Stimulated activated CD4-positive, alpha-beta T cell treated with anti-CD3 and anti-CD28 coated beads, Interleukin-12 subunit alpha, Interleukin-12 subunit beta, amount 100 ng/mL, for 24 hours (primary cell): Measurements from ENCODE around the gene SUGCT.
"Not testable (repeated sequence)": the region's sequence is repeated elsewhere in the genome, so short reads cannot be mapped to it uniquely, and the experiment has no call there.

Source experiments
- DNase-seq, 2 experiments: peaks; one replicate each; pipeline ENCODE4 v3.0.0-alpha.2; 2020; ENCODE audit warnings: low read depth in 2 of 2

The SUGCT gene

GRCh38 chr7:40138973-40139372 is 4.2 kb downstream of the SUGCT start:
- no peak for DNase-seq

GRCh38 chr7:40139891-40140290 is 5.1 kb downstream of the SUGCT start:
- DNase-seq = not testable (repeated sequence)

GRCh38 chr7:40141916-40142315 is 7.1 kb downstream of the SUGCT start:
- not testable (repeated sequence) for DNase-seq

GRCh38 chr7:40145596-40146130 is 10.9 kb downstream of the SUGCT start:
- not testable (repeated sequence) for DNase-seq

- no peak for DNase-seq
Observed at GRCh38 chr7:40147371-40148246, 12.8 kb downstream of the SUGCT start.

- not testable (repeated sequence) for DNase-seq
Observed at GRCh38 chr7:40148247-40148580, 13.4 kb downstream of the SUGCT start.

GRCh38 chr7:40148671-40149070 is 13.9 kb downstream of the SUGCT start:
- no peak for DNase-seq

GRCh38 chr7:40151504-40151903 is 16.7 kb downstream of the SUGCT start:
- DNase-seq = no peak

GRCh38 chr7:40156988-40157387 is 22.2 kb downstream of the SUGCT start:
- no peak for DNase-seq

GRCh38 chr7:40162516-40162915 is 27.7 kb downstream of the SUGCT start:
- no peak for DNase-seq

- DNase-seq = no peak
Observed at GRCh38 chr7:40165216-40165615, 30.4 kb downstream of the SUGCT start.

- no peak for DNase-seq
Observed at GRCh38 chr7:40167291-40167690, 32.5 kb downstream of the SUGCT start.

- not testable (repeated sequence) for DNase-seq
Observed at GRCh38 chr7:40168266-40168665, 33.5 kb downstream of the SUGCT start.

GRCh38 chr7:40173121-40173520 is 38.3 kb downstream of the SUGCT start:
- not testable (repeated sequence) for DNase-seq

GRCh38 chr7:40175256-40175655 is 40.5 kb downstream of the SUGCT start:
- not testable (repeated sequence) for DNase-seq

GRCh38 chr7:40175725-40176510 is 41.1 kb downstream of the SUGCT start:
- DNase-seq = no peak

GRCh38 chr7:40177071-40177470 is 42.3 kb downstream of the SUGCT start:
- DNase-seq = no peak

- no peak for DNase-seq
Observed at GRCh38 chr7:40182452-40182851, 47.6 kb downstream of the SUGCT start.

GRCh38 chr7:40186586-40186985 is 51.8 kb downstream of the SUGCT start:
- no peak for DNase-seq

- no peak for DNase-seq
Observed at GRCh38 chr7:40192036-40192435, 57.2 kb downstream of the SUGCT start.

- no peak for DNase-seq
Observed at GRCh38 chr7:40194745-40195144, 59.9 kb downstream of the SUGCT start.

- DNase-seq = no peak
Observed at GRCh38 chr7:40197527-40197926, 62.7 kb downstream of the SUGCT start.
